SK-N-SH (cell line): ENCODE data around the gene IL21R.
A peak's percentile ranks its signal among the peaks of the same experiment; 100 is the strongest.

Source experiments
- CTCF ChIP-seq: fragments of 200-600 bp; sonication (generic); IDR thresholded peaks from 2 replicates; pipeline ENCODE4 v1.6.1; 2017; ENCODE audit warnings: antibody characterized with exemption, mild to moderate bottlenecking, moderate library complexity
- EP300 ChIP-seq, 2 experiments: IDR thresholded peaks; 2 replicates each; pipeline versions ENCODE4 v1.4.0 to v1.6.1; 2012; ENCODE audit warnings: borderline replicate concordance in 1 of 2, low read depth in 1 of 2, low read length in 1 of 2
- FOXM1 ChIP-seq: IDR thresholded peaks from 2 replicates; pipeline ENCODE4 v1.4.0; 2012; ENCODE audit warnings: low read depth, mild to moderate bottlenecking
- GABPA ChIP-seq: IDR thresholded peaks from 2 replicates; pipeline ENCODE4 v1.4.0; 2012; ENCODE audit warnings: low read depth, mild to moderate bottlenecking
- MAX ChIP-seq: IDR thresholded peaks from 2 replicates; pipeline ENCODE4 v1.4.0; 2012; ENCODE audit warnings: low read depth
- MXI1 ChIP-seq: IDR thresholded peaks from 2 replicates; pipeline ENCODE4 v1.6.1; 2012; ENCODE audit warnings: mild to moderate bottlenecking, low read depth, low read length, improper control_type of control experiment
- NFIC ChIP-seq: IDR thresholded peaks from 2 replicates; pipeline ENCODE4 v1.4.0; 2012; ENCODE audit warnings: borderline replicate concordance
- RAD21 ChIP-seq: IDR thresholded peaks from 2 replicates; pipeline ENCODE4 v1.6.1; 2012; ENCODE audit warnings: mild to moderate bottlenecking, low read length
- SMC3 ChIP-seq: IDR thresholded peaks from 2 replicates; pipeline ENCODE4 v1.6.1; 2012; ENCODE audit warnings: low read depth, low read length, improper control_type of control experiment
- TCF12 ChIP-seq: IDR thresholded peaks from 2 replicates; pipeline ENCODE4 v1.4.0; 2012
- TEAD4 ChIP-seq: IDR thresholded peaks from 2 replicates; pipeline ENCODE4 v1.4.0; 2012; ENCODE audit warnings: mild to moderate bottlenecking, borderline replicate concordance; ENCODE audit not compliant: insufficient read depth
- ZBTB33 ChIP-seq: IDR thresholded peaks from 2 replicates; pipeline ENCODE4 v1.4.0; 2012; ENCODE audit warnings: low read depth, borderline replicate concordance

DNA sequence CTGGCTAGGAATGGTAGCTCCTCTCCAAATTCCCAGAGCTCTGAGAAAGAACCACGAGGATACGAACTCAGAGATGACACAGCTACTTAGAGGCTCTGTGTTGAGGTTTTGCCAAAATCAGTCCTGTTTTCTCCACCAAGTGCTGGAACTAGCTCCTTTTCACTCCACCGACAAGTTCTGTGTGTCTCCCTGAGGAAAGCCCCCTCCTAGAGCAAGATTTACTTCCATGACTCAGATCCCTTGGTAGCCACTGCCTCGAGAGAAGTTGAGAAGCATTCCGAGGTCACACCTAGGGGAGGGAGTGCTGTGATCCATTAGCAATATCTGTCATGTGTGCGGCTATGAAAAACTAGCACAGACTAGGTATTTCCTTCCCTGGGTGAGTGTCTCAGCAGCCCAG lies 30.6 kb downstream of the IL21R start:
- TF ChIP-seq GABPA (no peak), FOXM1 (no peak), MAX (0 out of 2 replicates have a peak, but pooled peaks have one; percentile 20), EP300 (IDR thresholded peaks at IDR 0.05; ENCODE audit: borderline replicate concordance in 1 of 2, low read depth in 1 of 2, low read length in 1 of 2) (no peak), NFIC (no peak), MXI1 (no peak), TEAD4 (no peak), CTCF (no peak), SMC3 (no peak), RAD21 (no peak), ZBTB33 (no peak), TCF12 (no peak)
